SK-N-SH (cell line): Measurements from ENCODE around the gene ARHGEF39. TPM values are rescaled to one million over a fixed set of nuclear protein-coding genes. Genes with fewer than 3 reads are reported as not detected.

Experiments
- CTCF ChIA-PET: fragments of 300-600, 350-600 bp; formaldehyde crosslinking; extraction: SDS; loops from one replicate; lab custom pipeline; 2021; lab: Yijun Ruan, JAX
- POLR2A ChIA-PET: fragments of 350-600 bp; sonication (Branson Sonifier 250); formaldehyde crosslinking; extraction: SDS; loops from one replicate; lab custom pipeline; 2020; ENCODE audit warnings: antibody characterized with exemption, inconsistent platforms; lab: Yijun Ruan, JAX
- DNase-seq: peaks from one replicate; pipeline ENCODE4 v3.0.0; 2012
- H2AFZ ChIP-seq: fragments of 200-600 bp; sonication (generic); 2 replicates; pipeline ENCODE4 v1.8.1; 2016; ENCODE audit warnings: antibody characterized with exemption, mild to moderate bottlenecking, low read depth
- H3F3A ChIP-seq: fragments of 200-600 bp; sonication (generic); replicated peaks from 2 replicates; pipeline ENCODE3; 2016; ENCODE audit warnings: antibody characterized with exemption, mild to moderate bottlenecking; ENCODE audit not compliant: insufficient read depth
- H3K27ac ChIP-seq, 2 experiments: fragments of 200-500 bp in 1 of 2; fragments of 200-600 bp in 1 of 2; sonication (Bioruptor generic) in 1 of 2; sonication (generic), shearing (Covaris generic) in 1 of 2; 2 replicates each; pipeline versions ENCODE4 v1.5.1 to v1.6.1; 2014 to 2016; ENCODE audit warnings: low read depth in 2 of 2, inconsistent platforms in 1 of 2, low read length in 1 of 2, mild to moderate bottlenecking in 1 of 2, mixed read lengths in 1 of 2
- H3K27me3 ChIP-seq: fragments of 200-600 bp; sonication (generic), shearing (Covaris generic); 2 replicates; pipeline ENCODE4 v1.6.1; 2016; ENCODE audit warnings: mixed run types; ENCODE audit not compliant: insufficient read depth
- H3K36me3 ChIP-seq, 2 experiments: fragments of 200-500 bp in 1 of 2; fragments of 200-600 bp in 1 of 2; sonication (Bioruptor generic) in 1 of 2; sonication (generic) in 1 of 2; replicated peaks in 1 of 2; 2 replicates each; pipeline versions ENCODE3 to v1.5.1; 2014 to 2016; ENCODE audit warnings: low read length in 1 of 2, mild to moderate bottlenecking in 1 of 2; ENCODE audit not compliant: insufficient read depth in 2 of 2, control insufficient read depth in 1 of 2
- H3K4me1 ChIP-seq, 2 experiments: fragments of 200-500 bp in 1 of 2; fragments of 200-600 bp in 1 of 2; sonication (Bioruptor generic) in 1 of 2; sonication (generic), shearing (Covaris generic) in 1 of 2; 2 replicates each; pipeline versions ENCODE4 v1.5.1 to v1.6.1; 2014 to 2016; ENCODE audit warnings: low read depth in 1 of 2, low read length in 1 of 2, mixed run types in 1 of 2; ENCODE audit not compliant: insufficient read depth in 2 of 2, control insufficient read depth in 1 of 2
- H3K4me2 ChIP-seq: fragments of 200-600 bp; sonication (generic), shearing (Covaris generic); 2 replicates; pipeline ENCODE4 v1.6.1; 2017; ENCODE audit warnings: mixed run types
- H3K4me3 ChIP-seq, 2 experiments: fragments of 200-500 bp in 1 of 2; fragments of 200-600 bp in 1 of 2; sonication (Bioruptor generic) in 1 of 2; sonication (generic), shearing (Covaris generic) in 1 of 2; 2 replicates each; pipeline versions ENCODE4 v1.5.1 to v1.8.1; 2014 to 2016; ENCODE audit warnings: low read depth in 2 of 2, inconsistent platforms in 1 of 2, low read length in 1 of 2, mild to moderate bottlenecking in 1 of 2, mixed read lengths in 1 of 2, moderate library complexity in 1 of 2
- H3K79me2 ChIP-seq: fragments of 200-600 bp; sonication (generic); 2 replicates; pipeline ENCODE4 v1.8.1; 2017; ENCODE audit warnings: mild to moderate bottlenecking; ENCODE audit not compliant: insufficient read depth
- H3K9ac ChIP-seq: fragments of 200-600 bp; sonication (generic); 2 replicates; pipeline ENCODE4 v1.6.1; 2017; ENCODE audit warnings: mixed run types
- H3K9me2 ChIP-seq: fragments of 200-600 bp; sonication (generic); 2 replicates; pipeline ENCODE4 v1.6.1; 2017; ENCODE audit warnings: mixed run types
- H3K9me3 ChIP-seq: fragments of 200-600 bp; sonication (generic); 2 replicates; pipeline ENCODE4 v1.6.1; 2017; ENCODE audit warnings: mixed run types, mild to moderate bottlenecking, moderate library complexity
- H4K20me1 ChIP-seq: fragments of 200-600 bp; sonication (generic); 2 replicates; pipeline ENCODE4 v1.6.1; 2017; ENCODE audit warnings: mild to moderate bottlenecking, mixed run types; ENCODE audit not compliant: insufficient read depth
- CTCF ChIP-seq: fragments of 200-600 bp; sonication (generic); IDR thresholded peaks from 2 replicates; pipeline ENCODE4 v1.6.1; 2017; ENCODE audit warnings: antibody characterized with exemption, mild to moderate bottlenecking, moderate library complexity
- ELF1 ChIP-seq: IDR thresholded peaks from 2 replicates; pipeline ENCODE4 v1.4.0; 2012
- EP300 ChIP-seq, 2 experiments: IDR thresholded peaks; 2 replicates each; pipeline versions ENCODE4 v1.4.0 to v1.6.1; 2012; ENCODE audit warnings: borderline replicate concordance in 1 of 2, low read depth in 1 of 2, low read length in 1 of 2
- FOSL2 ChIP-seq: IDR thresholded peaks from 2 replicates; pipeline ENCODE4 v1.4.0; 2012; ENCODE audit warnings: low read depth, mild to moderate bottlenecking, moderate library complexity, borderline replicate concordance
- FOXM1 ChIP-seq: IDR thresholded peaks from 2 replicates; pipeline ENCODE4 v1.4.0; 2012; ENCODE audit warnings: low read depth, mild to moderate bottlenecking
- GABPA ChIP-seq: IDR thresholded peaks from 2 replicates; pipeline ENCODE4 v1.4.0; 2012; ENCODE audit warnings: low read depth, mild to moderate bottlenecking
- JUND ChIP-seq: IDR thresholded peaks from 2 replicates; pipeline ENCODE4 v1.4.0; 2012
- MAX ChIP-seq: IDR thresholded peaks from 2 replicates; pipeline ENCODE4 v1.4.0; 2012; ENCODE audit warnings: low read depth
- MEF2A ChIP-seq: IDR thresholded peaks from 2 replicates; pipeline ENCODE4 v1.4.0; 2012; ENCODE audit warnings: low read depth, borderline replicate concordance
- NFIC ChIP-seq: IDR thresholded peaks from 2 replicates; pipeline ENCODE4 v1.4.0; 2012; ENCODE audit warnings: borderline replicate concordance
- NRF1 ChIP-seq: IDR thresholded peaks from 2 replicates; pipeline ENCODE4 v1.6.1; 2012; ENCODE audit warnings: low read depth, mild to moderate bottlenecking, low read length
- RAD21 ChIP-seq: IDR thresholded peaks from 2 replicates; pipeline ENCODE4 v1.6.1; 2012; ENCODE audit warnings: mild to moderate bottlenecking, low read length
- RXRA ChIP-seq: IDR thresholded peaks from 2 replicates; pipeline ENCODE4 v1.4.0; 2012; ENCODE audit warnings: low read depth, mild to moderate bottlenecking, borderline replicate concordance
- SIN3A ChIP-seq: IDR thresholded peaks from 2 replicates; pipeline ENCODE4 v1.6.1; 2012; ENCODE audit warnings: low read depth, mild to moderate bottlenecking, low read length, moderate library complexity, borderline replicate concordance
- TAF1 ChIP-seq: IDR thresholded peaks from 2 replicates; pipeline ENCODE4 v1.6.1; 2012; ENCODE audit warnings: low read depth, mild to moderate bottlenecking, low read length, moderate library complexity, borderline replicate concordance
- TCF12 ChIP-seq: IDR thresholded peaks from 2 replicates; pipeline ENCODE4 v1.4.0; 2012
- TEAD4 ChIP-seq: IDR thresholded peaks from 2 replicates; pipeline ENCODE4 v1.4.0; 2012; ENCODE audit warnings: mild to moderate bottlenecking, borderline replicate concordance; ENCODE audit not compliant: insufficient read depth
- WGBS: methylation state at CpG from one replicate; pipeline ENCODE4 v1.1.6; 2017; ENCODE audit warnings: low lambda C conversion rate; 5-methylcytosine and 5-hydroxymethylcytosine counted together
- polyA plus RNA-seq, 3 experiments: library from polyadenylated mRNA; depleted of rRNA; stranded (reverse); fragments of >200 nt; gene quantifications; 2 replicates each; pipeline ENCODE4 v1.2.3, GENCODE V29; 2012
- TF ChIP-seq, protein P1 (sequence below): fragments of 150-350 bp; IDR thresholded peaks from 2 replicates; pipeline ENCODE4 v1.6.1; 2017; ENCODE audit warnings: antibody characterized with exemption, low read length, low read depth, borderline replicate concordance
- TF ChIP-seq, protein P2 (sequence below): IDR thresholded peaks from 2 replicates; pipeline ENCODE4 v1.6.1; 2012; ENCODE audit warnings: mild to moderate bottlenecking, low read depth, low read length, moderate library complexity

Gene ARHGEF39
- polyA plus RNA-seq, 1 of the 3 experiments (the other 2 are of a cell fraction): 4.9 TPM

GRCh38 chr9:35658137-35658967, 6.6 kb downstream of the ARHGEF39 start, which contains the start of gene CCDC107 (continued):
- TF ChIP-seq JUND (no peak), GABPA (no peak), TCF12 (no peak; the same call in 1 of the 2 replicates), ELF1 (no peak), TEAD4 (no peak), NRF1 (peak; percentile 88), RAD21 (peak; percentile 25; the same call in 1 of the 2 replicates), MEF2A (no peak), SIN3A (0 out of 2 replicates have a peak, but pooled peaks have one; percentile 59), TAF1 (peak; percentile 81), FOXM1 (no peak), MAX (no peak)
- TF ChIP-seq, protein P1, sequence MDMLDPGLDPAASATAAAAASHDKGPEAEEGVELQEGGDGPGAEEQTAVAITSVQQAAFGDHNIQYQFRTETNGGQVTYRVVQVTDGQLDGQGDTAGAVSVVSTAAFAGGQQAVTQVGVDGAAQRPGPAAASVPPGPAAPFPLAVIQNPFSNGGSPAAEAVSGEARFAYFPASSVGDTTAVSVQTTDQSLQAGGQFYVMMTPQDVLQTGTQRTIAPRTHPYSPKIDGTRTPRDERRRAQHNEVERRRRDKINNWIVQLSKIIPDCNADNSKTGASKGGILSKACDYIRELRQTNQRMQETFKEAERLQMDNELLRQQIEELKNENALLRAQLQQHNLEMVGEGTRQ: no peak

DNA sequence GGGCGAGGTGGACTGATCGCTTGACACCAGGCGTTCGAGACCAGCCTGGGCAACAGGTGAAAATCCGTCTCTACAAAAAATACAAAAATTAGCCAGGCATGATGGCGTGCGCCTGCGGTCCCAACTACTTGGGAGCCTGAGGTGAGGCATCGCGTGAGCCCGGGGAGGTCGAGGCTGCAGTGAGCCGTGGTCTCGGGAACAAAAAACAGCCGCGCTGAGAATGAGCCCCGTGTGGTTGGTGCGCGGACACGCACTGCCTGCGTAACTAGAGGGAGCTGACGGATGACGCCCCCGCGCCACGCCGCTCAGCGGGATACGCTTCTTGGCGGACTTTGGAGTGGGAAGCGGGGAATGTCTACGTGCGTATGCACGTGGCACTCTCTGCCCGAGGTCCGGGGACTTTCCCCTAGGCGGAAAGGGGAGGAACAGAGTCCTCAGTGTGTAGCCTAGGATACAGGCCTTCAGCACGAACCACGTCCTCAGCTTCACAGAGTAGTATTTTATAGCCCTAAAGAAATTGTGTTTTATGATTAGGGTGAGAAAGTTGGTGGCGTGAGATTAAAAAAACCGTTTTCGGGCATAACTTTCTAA, 7.4 kb downstream of the ARHGEF39 start, which contains the start of gene RMRP:
RMRP (minus strand) TSS at position 474 of the 591 bp plus-strand sequence.
- Histone ChIP-seq H4K20me1 (no peaks in the 10 kb centered on the region), H3K4me2 (peak within 1 kb of the TSS; percentile 80), H3K27ac (peak within 1 kb of the TSS; percentile 97 to 98), H3K9ac (peak within 1 kb of the TSS; percentile 88), H2AFZ (peak within 1 kb of the TSS; percentile 71), H3K9me3 (no peaks in the 10 kb centered on the region), H3K4me1 (peaks cover 0 to 12% of the 10 kb centered on the region in 2 experiments; a peak in 1 of 4 replicates), H3K27me3 (no peaks in the 10 kb centered on the region), H3K4me3 (peak within 1 kb of the TSS; percentile 70 to 82), H3K79me2 (peaks cover 22% of the 10 kb centered on the region), H3K9me2 (no peaks in the 10 kb centered on the region), H3K36me3 (peaks cover 0 to 11% of the 10 kb centered on the region in 2 experiments), H3F3A (peaks cover 24% of the 10 kb centered on the region)
- WGBS: 1% methylated on average over 30 of the region's 42 CpGs
- ChIA-PET CTCF (interaction anchor here (0.6 to 6.0 kb wide), 37 partner anchors 9 to 578 kb away, joined by 3 to 86 read pairs (median 4); partner anchors contain the start of genes CA9, CD72, CREB3 and FANCG), POLR2A (interaction anchor here (1.0 to 3.8 kb wide), 6 partner anchors 11 to 75 kb away, joined by 3 to 20 read pairs (median 4); partner anchors contain the start of genes CREB3 and TLN1)
- peak; percentile 91 for DNase-seq
- TF ChIP-seq TAF1: peak; percentile 63; the same call in 1 of the 2 replicates
- TF ChIP-seq TEAD4: peak; percentile 90
- TF ChIP-seq TCF12: peak; percentile 48
- TF ChIP-seq RXRA: peak; percentile 12; the same call in 1 of the 2 replicates
- 0 out of 2 replicates have a peak, but pooled peaks have one; percentile 27 for TF ChIP-seq CTCF
- TF ChIP-seq NFIC: no peak; the same call in 1 of the 2 replicates
- TF ChIP-seq FOSL2: peak; percentile 75
- peak; percentile 99 for TF ChIP-seq MAX
- peak in 1 of 2 experiments; percentile 74; a peak in 2 of 4 replicates for TF ChIP-seq EP300 (IDR thresholded peaks at IDR 0.05; ENCODE audit: borderline replicate concordance in 1 of 2, low read depth in 1 of 2, low read length in 1 of 2)
- 0 out of 2 replicates have a peak, but pooled peaks have one; percentile 16 for TF ChIP-seq FOXM1
- TF ChIP-seq, protein P2, sequence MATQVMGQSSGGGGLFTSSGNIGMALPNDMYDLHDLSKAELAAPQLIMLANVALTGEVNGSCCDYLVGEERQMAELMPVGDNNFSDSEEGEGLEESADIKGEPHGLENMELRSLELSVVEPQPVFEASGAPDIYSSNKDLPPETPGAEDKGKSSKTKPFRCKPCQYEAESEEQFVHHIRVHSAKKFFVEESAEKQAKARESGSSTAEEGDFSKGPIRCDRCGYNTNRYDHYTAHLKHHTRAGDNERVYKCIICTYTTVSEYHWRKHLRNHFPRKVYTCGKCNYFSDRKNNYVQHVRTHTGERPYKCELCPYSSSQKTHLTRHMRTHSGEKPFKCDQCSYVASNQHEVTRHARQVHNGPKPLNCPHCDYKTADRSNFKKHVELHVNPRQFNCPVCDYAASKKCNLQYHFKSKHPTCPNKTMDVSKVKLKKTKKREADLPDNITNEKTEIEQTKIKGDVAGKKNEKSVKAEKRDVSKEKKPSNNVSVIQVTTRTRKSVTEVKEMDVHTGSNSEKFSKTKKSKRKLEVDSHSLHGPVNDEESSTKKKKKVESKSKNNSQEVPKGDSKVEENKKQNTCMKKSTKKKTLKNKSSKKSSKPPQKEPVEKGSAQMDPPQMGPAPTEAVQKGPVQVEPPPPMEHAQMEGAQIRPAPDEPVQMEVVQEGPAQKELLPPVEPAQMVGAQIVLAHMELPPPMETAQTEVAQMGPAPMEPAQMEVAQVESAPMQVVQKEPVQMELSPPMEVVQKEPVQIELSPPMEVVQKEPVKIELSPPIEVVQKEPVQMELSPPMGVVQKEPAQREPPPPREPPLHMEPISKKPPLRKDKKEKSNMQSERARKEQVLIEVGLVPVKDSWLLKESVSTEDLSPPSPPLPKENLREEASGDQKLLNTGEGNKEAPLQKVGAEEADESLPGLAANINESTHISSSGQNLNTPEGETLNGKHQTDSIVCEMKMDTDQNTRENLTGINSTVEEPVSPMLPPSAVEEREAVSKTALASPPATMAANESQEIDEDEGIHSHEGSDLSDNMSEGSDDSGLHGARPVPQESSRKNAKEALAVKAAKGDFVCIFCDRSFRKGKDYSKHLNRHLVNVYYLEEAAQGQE: peak; percentile 70; the same call in 1 of the 2 replicates
- TF ChIP-seq SIN3A: peak; percentile 95
